Renal pelvis (tissue), 12 donors: ENCODE data around the gene LKAAEAR1. TPM values are rescaled to one million over a fixed set of nuclear protein-coding genes. Genes with fewer than 3 reads are reported as not detected.
"Not testable (repeated sequence)": the region's sequence is repeated elsewhere in the genome, so short reads cannot be mapped to it uniquely, and the experiment has no call there.

ENCODE experiments used
- DNase-seq: peaks from one replicate; pipeline ENCODE4 v3.0.0-alpha.2; 2013
- long read RNA-seq, 16 experiments: transcript quantifications; one replicate each; lab custom pipeline, GENCODE V29; 2026
- polyA plus RNA-seq, 3 donors: library from polyadenylated mRNA; unstranded; fragments of 120-200 nt; gene quantifications; one replicate each; pipeline ENCODE4 v1.2.1, GENCODE V29; 2013; ENCODE audit not compliant: insufficient read length in 3 of 3

Gene LKAAEAR1, protein sequence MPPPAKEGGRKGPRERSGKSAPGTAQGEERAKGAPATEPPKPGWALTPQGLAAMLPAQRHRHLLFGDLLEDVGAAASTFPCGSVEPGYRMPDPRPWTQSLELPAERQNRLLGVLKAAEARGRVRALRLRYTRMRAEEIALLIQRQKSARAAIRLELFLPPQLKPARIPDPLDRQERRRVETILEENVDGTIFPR
- polyA plus RNA-seq = under 1 TPM in 2 of 3 donors, not detected in 1; 0.36 TPM
- long read RNA-seq, donor 1, partial matches to known transcripts = 0 of 1 reads
- long read RNA-seq, donor 1, other reads (novel, unspliced or antisense) = 0 of 1 reads
- long read RNA-seq, donor 2 = 0 reads
- long read RNA-seq, donor 3, partial matches to known transcripts = 0 of 1 reads
- long read RNA-seq, donor 3, other reads (novel, unspliced or antisense) = 0 of 1 reads
- long read RNA-seq, donor 4, partial matches to known transcripts = 0 of 2 reads
- long read RNA-seq, donor 4, other reads (novel, unspliced or antisense) = 0 of 2 reads
- long read RNA-seq, donor 5, partial matches to known transcripts = 0 of 2 reads
- long read RNA-seq, donor 5, other reads (novel, unspliced or antisense) = 0 of 2 reads
- long read RNA-seq, donor 6 = 0 reads
- long read RNA-seq, donor 7 = 0 reads
- long read RNA-seq, donor 8 = 0 reads
- long read RNA-seq, donor 9, partial matches to known transcripts = 0 of 1 reads
- long read RNA-seq, donor 9, other reads (novel, unspliced or antisense) = 0 of 1 reads
- long read RNA-seq, donor 10 = 0 reads
- long read RNA-seq, donor 11 = 0 reads
- long read RNA-seq, donor 12 = 0 reads
- long read RNA-seq, donor 13 = 0 reads
- long read RNA-seq, donor 14 = 0 reads
- long read RNA-seq, donor 15, partial matches to known transcripts = 0 of 2 reads
- long read RNA-seq, donor 15, other reads (novel, unspliced or antisense) = 0 of 2 reads
- long read RNA-seq, donor 16, partial matches to known transcripts = 0 of 2 reads
- long read RNA-seq, donor 16, other reads (novel, unspliced or antisense) = 0 of 2 reads

- no peak for DNase-seq
Measured at GRCh38 chr20:64083804-64084684, at the start of gene LKAAEAR1. Gene LKAAEAR1 (minus strand): TSS chr20:64084398. CDS start chr20:64084219, 179 bp downstream.

- DNase-seq = no peak
Measured at GRCh38 chr20:64131406-64131805, 47.2 kb upstream of the LKAAEAR1 start.

- no peak for DNase-seq
Measured at GRCh38 chr20:64130876-64131275, 46.7 kb upstream of the LKAAEAR1 start.

DNA sequence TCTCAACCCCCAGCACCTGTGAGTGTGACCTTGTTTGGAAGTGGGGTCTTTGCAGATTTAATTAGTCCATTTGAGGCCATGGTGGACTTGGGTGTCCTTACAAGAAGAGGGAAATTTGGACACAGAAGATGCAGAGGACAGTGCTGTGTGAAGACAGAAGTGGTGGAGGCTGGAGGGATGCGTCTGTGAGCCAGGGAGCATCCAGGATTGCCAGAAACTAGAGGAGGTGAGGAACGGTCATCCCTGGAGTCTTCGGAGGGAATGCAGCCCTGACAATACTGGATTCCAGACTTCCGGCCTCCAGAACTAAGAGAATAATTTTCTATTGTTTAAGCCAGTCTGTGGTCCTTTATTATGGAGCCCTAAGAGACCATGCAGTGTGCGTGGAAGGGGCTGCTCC is 46.1 kb upstream of the LKAAEAR1 start:
- DNase-seq = no peak

GRCh38 chr20:64129146-64129782 is 45.1 kb upstream of the LKAAEAR1 start:
- no peak for DNase-seq

DNA sequence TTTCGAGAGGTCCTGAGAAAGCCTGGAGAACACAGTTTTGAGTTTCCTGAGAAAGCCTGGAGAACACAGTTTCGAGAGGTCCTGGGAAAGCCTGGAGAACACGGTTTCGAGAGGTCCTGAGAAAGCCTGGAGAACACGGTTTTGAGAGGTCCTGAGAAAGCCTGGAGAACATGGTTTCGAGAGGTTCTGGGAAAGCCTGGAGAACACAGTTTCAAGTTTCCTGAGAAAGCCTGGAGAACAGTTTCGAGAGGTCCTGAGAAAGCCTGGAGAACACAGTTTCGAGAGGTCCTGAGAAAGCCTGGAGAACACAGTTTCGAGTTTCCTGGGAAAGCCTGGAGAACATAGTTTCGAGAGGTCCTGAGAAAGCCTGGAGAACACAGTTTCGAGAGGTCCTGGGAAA is 39.3 kb upstream of the LKAAEAR1 start:
- not testable (repeated sequence) for DNase-seq

- DNase-seq = not testable (repeated sequence)
Measured at GRCh38 chr20:64122927-64123326, 38.7 kb upstream of the LKAAEAR1 start.

- no peak for DNase-seq
Measured at GRCh38 chr20:64121586-64121985, 37.4 kb upstream of the LKAAEAR1 start.

GRCh38 chr20:64119681-64120341 is 35.6 kb upstream of the LKAAEAR1 start:
- no peak for DNase-seq

GRCh38 chr20:64119301-64119680 is 35.1 kb upstream of the LKAAEAR1 start:
- DNase-seq = no peak

GRCh38 chr20:64117432-64117777 is 33.2 kb upstream of the LKAAEAR1 start:
- DNase-seq = not testable (repeated sequence)

DNA sequence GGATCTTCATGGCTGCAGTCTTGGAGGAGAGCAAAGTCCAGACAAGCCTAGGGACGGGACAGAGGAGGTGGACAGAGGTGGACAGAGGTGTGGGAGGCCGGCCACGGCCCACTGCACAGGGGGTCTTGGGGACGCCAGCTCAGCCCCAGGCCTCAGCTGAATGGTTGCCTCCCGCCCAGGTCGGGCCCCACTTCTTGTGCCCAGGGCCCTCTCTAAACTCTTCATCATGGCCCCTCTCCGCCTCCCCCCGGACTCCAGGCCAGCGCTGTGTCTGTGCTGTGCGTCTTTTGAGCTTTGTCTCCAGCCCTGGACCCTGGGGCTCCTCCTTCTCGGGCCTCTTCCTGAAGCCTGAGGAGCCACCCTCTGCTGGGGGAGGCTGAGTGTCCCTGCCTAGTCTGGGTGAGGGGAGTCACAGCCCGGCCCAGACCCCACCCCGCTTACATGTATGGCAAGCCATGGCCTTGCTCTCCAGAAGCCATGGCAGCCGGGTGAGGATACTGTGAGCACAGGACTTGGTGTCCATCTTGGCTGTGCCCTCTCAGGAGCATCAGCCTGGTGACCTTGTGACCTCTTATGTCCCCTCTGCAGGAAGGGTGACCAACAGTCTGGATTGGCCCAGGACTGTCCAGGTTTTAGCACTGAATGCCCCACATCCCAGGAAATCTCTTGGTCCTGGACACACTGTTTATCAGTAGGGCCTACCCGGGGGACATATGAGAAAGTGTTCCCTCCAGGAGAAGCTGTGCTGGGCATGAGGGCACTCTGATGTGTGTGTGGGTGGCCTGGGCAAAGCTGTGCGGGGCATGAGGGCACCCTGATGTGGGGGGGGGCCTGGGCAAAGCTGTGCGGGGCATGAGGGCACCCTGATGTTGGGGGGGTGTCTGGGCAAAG is 32.6 kb upstream of the LKAAEAR1 start:
- no peak for DNase-seq

- no peak for DNase-seq
Measured at GRCh38 chr20:64116016-64116415, 31.8 kb upstream of the LKAAEAR1 start.

- no peak for DNase-seq
Measured at GRCh38 chr20:64115171-64115911, 31.1 kb upstream of the LKAAEAR1 start.

GRCh38 chr20:64114356-64114971 is 30.3 kb upstream of the LKAAEAR1 start:
- DNase-seq = no peak

GRCh38 chr20:64113796-64114355 is 29.7 kb upstream of the LKAAEAR1 start:
- no peak for DNase-seq

DNA sequence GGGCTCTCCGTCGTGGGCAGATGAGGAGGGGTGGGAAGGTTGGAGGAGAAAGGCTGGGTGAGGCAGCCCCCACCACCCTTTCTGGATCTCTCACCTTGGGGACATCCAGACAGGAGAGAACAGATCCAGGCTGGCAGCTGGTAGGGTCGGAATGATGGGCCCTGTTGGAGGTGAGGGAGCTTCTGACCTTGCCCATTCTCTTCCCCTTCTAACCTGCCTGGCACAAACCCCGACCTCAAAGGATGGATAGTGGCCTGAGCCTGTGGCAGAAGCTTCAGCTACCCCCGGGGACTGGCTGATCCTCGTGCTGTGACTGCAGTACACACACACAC is 29.2 kb upstream of the LKAAEAR1 start:
- no peak for DNase-seq
